ENCODE results near the gene AGXT2. TPM values are rescaled to one million over a fixed set of nuclear protein-coding genes. Genes with fewer than 3 reads are reported as not detected.

The AGXT2 gene
- total RNA-seq, 3 donors from 2014 or later (not counting 1 experiment from before 2014, with no cell fraction given) = not detected

GRCh38 chr5:35067985-35068384 is 20.2 kb upstream of the AGXT2 start:
- H3K4me3 Mint-ChIP-seq = no peak overlapping the region
- H3K27me3 ChIP-seq (ENCODE audit: control insufficient read depth, insufficient read depth, low read length) = no peaks in the 10 kb centered on the region
- 100% methylated on average over 1 of the region's 2 CpGs for WGBS (ENCODE audit: insufficient coverage)
- no peaks in the 10 kb centered on the region for H3K9me3 ChIP-seq (ENCODE audit: control insufficient read depth, insufficient read depth, low read length)
- no peaks in the 10 kb centered on the region for H3K36me3 ChIP-seq (ENCODE audit: control insufficient read depth, insufficient read depth, low read length)
- H3K27me3 Mint-ChIP-seq (ENCODE audit: low read depth in 2 of 2) = peaks cover 0 to 3% of the 10 kb centered on the region in 2 donors
- TF ChIP-seq, protein P1, sequence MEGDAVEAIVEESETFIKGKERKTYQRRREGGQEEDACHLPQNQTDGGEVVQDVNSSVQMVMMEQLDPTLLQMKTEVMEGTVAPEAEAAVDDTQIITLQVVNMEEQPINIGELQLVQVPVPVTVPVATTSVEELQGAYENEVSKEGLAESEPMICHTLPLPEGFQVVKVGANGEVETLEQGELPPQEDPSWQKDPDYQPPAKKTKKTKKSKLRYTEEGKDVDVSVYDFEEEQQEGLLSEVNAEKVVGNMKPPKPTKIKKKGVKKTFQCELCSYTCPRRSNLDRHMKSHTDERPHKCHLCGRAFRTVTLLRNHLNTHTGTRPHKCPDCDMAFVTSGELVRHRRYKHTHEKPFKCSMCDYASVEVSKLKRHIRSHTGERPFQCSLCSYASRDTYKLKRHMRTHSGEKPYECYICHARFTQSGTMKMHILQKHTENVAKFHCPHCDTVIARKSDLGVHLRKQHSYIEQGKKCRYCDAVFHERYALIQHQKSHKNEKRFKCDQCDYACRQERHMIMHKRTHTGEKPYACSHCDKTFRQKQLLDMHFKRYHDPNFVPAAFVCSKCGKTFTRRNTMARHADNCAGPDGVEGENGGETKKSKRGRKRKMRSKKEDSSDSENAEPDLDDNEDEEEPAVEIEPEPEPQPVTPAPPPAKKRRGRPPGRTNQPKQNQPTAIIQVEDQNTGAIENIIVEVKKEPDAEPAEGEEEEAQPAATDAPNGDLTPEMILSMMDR (IDR thresholded peaks at IDR 0.05) = no peak
- no peak for ATAC-seq
- no peak overlapping the region for H3K27ac ChIP-seq (ENCODE audit: low read length)
- H3K9me3 Mint-ChIP-seq = no peaks in the 10 kb centered on the region
- no peak for DNase-seq
- intact Hi-C loops (cut with micrococcal nuclease) = no loop called here
- no peak overlapping the region for H3K4me3 ChIP-seq (ENCODE audit: low read length)
- H3K4me1 Mint-ChIP-seq = no peaks in the 10 kb centered on the region
- no peak overlapping the region for H3K27ac Mint-ChIP-seq
- no peaks in the 10 kb centered on the region for H3K4me1 ChIP-seq (ENCODE audit: control insufficient read depth, insufficient read depth, low read length)
- no peaks in the 10 kb centered on the region for H3K36me3 Mint-ChIP-seq

- peaks cover 0 to 3% of the 10 kb centered on the region in 2 donors for H3K27me3 Mint-ChIP-seq (ENCODE audit: low read depth in 2 of 2)
- no peaks in the 10 kb centered on the region for H3K9me3 Mint-ChIP-seq
- no peak overlapping the region for H3K27ac Mint-ChIP-seq
- no peak overlapping the region for H3K4me3 Mint-ChIP-seq
- ATAC-seq (no peak), DNase-seq (no peak)
- H3K4me3 ChIP-seq (ENCODE audit: low read length) = no peak overlapping the region
- no peaks in the 10 kb centered on the region for H3K36me3 Mint-ChIP-seq
- no peak overlapping the region for H3K27ac ChIP-seq (ENCODE audit: low read length)
- 88% methylated on average over 3 of the region's 5 CpGs for WGBS (ENCODE audit: insufficient coverage)
- H3K27me3 ChIP-seq (ENCODE audit: control insufficient read depth, insufficient read depth, low read length) = no peaks in the 10 kb centered on the region
- H3K9me3 ChIP-seq (ENCODE audit: control insufficient read depth, insufficient read depth, low read length) = no peaks in the 10 kb centered on the region
- no peaks in the 10 kb centered on the region for H3K4me1 ChIP-seq (ENCODE audit: control insufficient read depth, insufficient read depth, low read length)
- H3K4me1 Mint-ChIP-seq = no peaks in the 10 kb centered on the region
- TF ChIP-seq, protein P1 (IDR thresholded peaks at IDR 0.05) = no peak
- H3K36me3 ChIP-seq (ENCODE audit: control insufficient read depth, insufficient read depth, low read length) = no peaks in the 10 kb centered on the region
- intact Hi-C loops (cut with micrococcal nuclease) = no loop called here
Measured at GRCh38 chr5:35066260-35066795, 18.6 kb upstream of the AGXT2 start.

DNA sequence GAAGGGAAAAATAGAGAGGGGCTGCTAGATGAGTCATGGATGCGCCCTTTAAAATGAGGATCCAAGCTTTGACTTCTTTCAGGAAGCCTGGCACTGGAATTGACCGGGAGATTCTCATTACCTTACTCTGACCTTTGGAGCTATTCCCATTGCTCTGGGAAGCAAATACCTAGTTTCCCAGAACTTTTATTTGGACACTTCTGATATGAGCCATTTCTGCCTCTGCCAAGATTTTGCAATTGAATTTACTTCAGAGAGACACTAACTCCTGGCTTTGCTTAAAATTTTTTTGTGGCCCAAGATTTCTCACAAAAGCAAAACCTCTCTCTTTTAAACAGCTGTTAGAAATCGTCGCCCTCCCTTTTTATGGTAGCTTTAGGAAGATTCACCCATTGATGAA is 15.7 kb upstream of the AGXT2 start:
- no peaks in the 10 kb centered on the region for H3K9me3 ChIP-seq (ENCODE audit: control insufficient read depth, insufficient read depth, low read length)
- intact Hi-C loops (cut with micrococcal nuclease) = no loop called here
- Mint-ChIP-seq H3K36me3 (no peaks in the 10 kb centered on the region), H3K9me3 (no peaks in the 10 kb centered on the region), H3K4me3 (no peak overlapping the region), H3K27ac (no peak overlapping the region), H3K27me3 (ENCODE audit: low read depth in 2 of 2) (peaks cover 0 to 3% of the 10 kb centered on the region in 2 donors), H3K4me1 (no peaks in the 10 kb centered on the region)
- H3K36me3 ChIP-seq (ENCODE audit: control insufficient read depth, insufficient read depth, low read length) = no peaks in the 10 kb centered on the region
- DNase-seq (no peak), ATAC-seq (no peak)
- no peaks in the 10 kb centered on the region for H3K27me3 ChIP-seq (ENCODE audit: control insufficient read depth, insufficient read depth, low read length)
- no peak overlapping the region for H3K27ac ChIP-seq (ENCODE audit: low read length)
- TF ChIP-seq, protein P1 (IDR thresholded peaks at IDR 0.05) = no peak
- H3K4me3 ChIP-seq (ENCODE audit: low read length) = no peak overlapping the region
- no peaks in the 10 kb centered on the region for H3K4me1 ChIP-seq (ENCODE audit: control insufficient read depth, insufficient read depth, low read length)
- WGBS (ENCODE audit: insufficient coverage) = 90% methylated on average over 4 of the region's 4 CpGs

- intact Hi-C loops (cut with micrococcal nuclease) = no loop called here
- DNase-seq = no peak
- Mint-ChIP-seq H3K4me3 (no peak overlapping the region), H3K27me3 (ENCODE audit: low read depth in 2 of 2) (peaks cover 0 to 3% of the 10 kb centered on the region in 2 donors), H3K36me3 (no peaks in the 10 kb centered on the region), H3K9me3 (no peaks in the 10 kb centered on the region), H3K4me1 (no peaks in the 10 kb centered on the region), H3K27ac (no peak overlapping the region)
- Histone ChIP-seq H3K36me3 (ENCODE audit: control insufficient read depth, insufficient read depth, low read length) (no peaks in the 10 kb centered on the region), H3K9me3 (ENCODE audit: control insufficient read depth, insufficient read depth, low read length) (no peaks in the 10 kb centered on the region), H3K4me3 (ENCODE audit: low read length) (no peak overlapping the region), H3K27ac (ENCODE audit: low read length) (no peak overlapping the region), H3K27me3 (ENCODE audit: control insufficient read depth, insufficient read depth, low read length) (no peaks in the 10 kb centered on the region), H3K4me1 (ENCODE audit: control insufficient read depth, insufficient read depth, low read length) (no peaks in the 10 kb centered on the region)
- TF ChIP-seq, protein P1 (IDR thresholded peaks at IDR 0.05) = no peak
- WGBS (ENCODE audit: insufficient coverage) = no CpG with 5 or more reads among the region's 2 CpGs
- no peak for ATAC-seq
Measured at GRCh38 chr5:35061211-35061770, 13.5 kb upstream of the AGXT2 start.
